Measurements from ENCODE around the gene FAR2. TPM values are rescaled to one million over a fixed set of nuclear protein-coding genes. Genes with fewer than 3 reads are reported as not detected.

The FAR2 gene
- total RNA-seq, 1 experiment from 2014 or later = 11.0 TPM

DNA sequence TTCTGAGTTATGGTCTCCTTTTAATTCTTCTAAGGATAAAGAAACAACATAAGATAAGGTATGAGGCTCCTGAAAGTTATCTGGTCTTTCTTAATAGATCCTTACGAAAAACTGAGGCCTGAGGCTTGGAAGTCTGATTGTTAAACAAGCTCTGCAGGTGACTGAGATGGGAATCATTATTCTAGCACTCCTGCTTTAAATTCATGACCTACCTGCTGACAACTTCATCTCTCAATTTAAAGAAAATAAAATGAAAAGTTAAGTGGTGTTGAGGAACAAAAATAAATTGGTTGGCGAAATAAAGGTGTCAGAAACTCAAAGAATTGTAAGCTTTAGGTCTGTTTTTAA, 80.1 kb downstream of the FAR2 start:
- CTCF ChIA-PET = interaction anchor here (0.6 kb wide), 1 partner anchor 11 kb away, joined by 3 read pairs; no protein-coding TSS in a partner anchor
- intact Hi-C loops (cut with micrococcal nuclease; ENCODE audit: unreplicated experiment) = no loop called here

DNA sequence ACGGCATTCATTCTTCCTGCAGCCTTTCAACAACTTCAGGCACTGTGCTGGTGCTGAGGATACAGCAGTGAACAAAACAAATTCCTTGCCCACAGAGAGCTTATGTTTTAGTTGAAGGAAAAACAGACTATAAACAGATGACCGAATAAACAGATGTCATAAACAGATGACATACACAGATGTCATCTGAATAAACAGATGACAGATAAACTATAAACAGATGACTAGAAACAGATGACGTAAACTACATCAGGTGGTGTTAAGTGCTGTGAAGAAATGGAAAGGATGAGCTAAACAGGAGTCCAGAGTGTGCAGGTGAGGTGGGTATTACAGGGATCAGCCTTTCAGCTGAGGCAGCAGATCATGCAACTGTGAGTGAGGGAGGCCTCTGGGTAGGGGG, 80.9 kb downstream of the FAR2 start:
- Histone ChIP-seq H3F3A (ENCODE audit: insufficient read depth, low read depth) (no peaks in the 10 kb centered on the region), H3K27ac (no peak overlapping the region), H3K36me3 (ENCODE audit: low read depth) (peaks cover 4% of the 10 kb centered on the region; the same call in 1 of the 2 replicates), H3K4me2 (no peak overlapping the region), H3K27me3 (ENCODE audit: insufficient read depth, low read depth) (no peaks in the 10 kb centered on the region), H4K20me1 (ENCODE audit: insufficient read depth) (no peaks in the 10 kb centered on the region), H3K9me3 (ENCODE audit: insufficient read depth, low read depth) (peaks cover 3% of the 10 kb centered on the region; the same call in 1 of the 2 replicates), H3K79me2 (ENCODE audit: low read depth) (no peaks in the 10 kb centered on the region), H2AFZ (no peak overlapping the region), H3K4me1 (replicated peaks; ENCODE audit: insufficient read depth) (peaks cover 36% of the 10 kb centered on the region), H3K9me2 (ENCODE audit: insufficient read depth) (no peaks in the 10 kb centered on the region), H3K4me3 (no peak overlapping the region)
- ChIA-PET POLR2A (ENCODE audit: unreplicated experiment) (no interaction called here), CTCF (no interaction called here)
- DNase-seq = no peak
- TF ChIP-seq EZH2 (IDR thresholded peaks at IDR 0.05; ENCODE audit: low read depth) = no peak
- TF ChIP-seq, protein P1, sequence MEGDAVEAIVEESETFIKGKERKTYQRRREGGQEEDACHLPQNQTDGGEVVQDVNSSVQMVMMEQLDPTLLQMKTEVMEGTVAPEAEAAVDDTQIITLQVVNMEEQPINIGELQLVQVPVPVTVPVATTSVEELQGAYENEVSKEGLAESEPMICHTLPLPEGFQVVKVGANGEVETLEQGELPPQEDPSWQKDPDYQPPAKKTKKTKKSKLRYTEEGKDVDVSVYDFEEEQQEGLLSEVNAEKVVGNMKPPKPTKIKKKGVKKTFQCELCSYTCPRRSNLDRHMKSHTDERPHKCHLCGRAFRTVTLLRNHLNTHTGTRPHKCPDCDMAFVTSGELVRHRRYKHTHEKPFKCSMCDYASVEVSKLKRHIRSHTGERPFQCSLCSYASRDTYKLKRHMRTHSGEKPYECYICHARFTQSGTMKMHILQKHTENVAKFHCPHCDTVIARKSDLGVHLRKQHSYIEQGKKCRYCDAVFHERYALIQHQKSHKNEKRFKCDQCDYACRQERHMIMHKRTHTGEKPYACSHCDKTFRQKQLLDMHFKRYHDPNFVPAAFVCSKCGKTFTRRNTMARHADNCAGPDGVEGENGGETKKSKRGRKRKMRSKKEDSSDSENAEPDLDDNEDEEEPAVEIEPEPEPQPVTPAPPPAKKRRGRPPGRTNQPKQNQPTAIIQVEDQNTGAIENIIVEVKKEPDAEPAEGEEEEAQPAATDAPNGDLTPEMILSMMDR (conservative IDR thresholded peaks at IDR 0.05) = no peak
- intact Hi-C loops (cut with micrococcal nuclease; ENCODE audit: unreplicated experiment) = no loop called here
- no TSS peak for BruUV-seq (replicated peaks)

More for the DNA sequence above, 80.1 kb downstream of the FAR2 start:
- DNase-seq = no peak
- Histone ChIP-seq H3K4me1 (replicated peaks; ENCODE audit: insufficient read depth) (peaks cover 36% of the 10 kb centered on the region), H3K9me2 (ENCODE audit: insufficient read depth) (no peaks in the 10 kb centered on the region), H3K4me3 (no peak overlapping the region), H3F3A (ENCODE audit: insufficient read depth, low read depth) (no peaks in the 10 kb centered on the region), H3K27me3 (ENCODE audit: insufficient read depth, low read depth) (no peaks in the 10 kb centered on the region), H3K9me3 (ENCODE audit: insufficient read depth, low read depth) (peaks cover 3% of the 10 kb centered on the region; the same call in 1 of the 2 replicates), H3K79me2 (ENCODE audit: low read depth) (no peaks in the 10 kb centered on the region), H2AFZ (no peak overlapping the region), H3K27ac (no peak overlapping the region), H4K20me1 (ENCODE audit: insufficient read depth) (no peaks in the 10 kb centered on the region), H3K36me3 (ENCODE audit: low read depth) (peaks cover 4% of the 10 kb centered on the region; the same call in 1 of the 2 replicates), H3K4me2 (no peak overlapping the region)
- BruUV-seq (replicated peaks) = no TSS peak
- POLR2A ChIA-PET (ENCODE audit: unreplicated experiment) = no interaction called here
- TF ChIP-seq EZH2 (IDR thresholded peaks at IDR 0.05; ENCODE audit: low read depth) = no peak
- TF ChIP-seq, protein P1 (conservative IDR thresholded peaks at IDR 0.05) = no peak

DNA sequence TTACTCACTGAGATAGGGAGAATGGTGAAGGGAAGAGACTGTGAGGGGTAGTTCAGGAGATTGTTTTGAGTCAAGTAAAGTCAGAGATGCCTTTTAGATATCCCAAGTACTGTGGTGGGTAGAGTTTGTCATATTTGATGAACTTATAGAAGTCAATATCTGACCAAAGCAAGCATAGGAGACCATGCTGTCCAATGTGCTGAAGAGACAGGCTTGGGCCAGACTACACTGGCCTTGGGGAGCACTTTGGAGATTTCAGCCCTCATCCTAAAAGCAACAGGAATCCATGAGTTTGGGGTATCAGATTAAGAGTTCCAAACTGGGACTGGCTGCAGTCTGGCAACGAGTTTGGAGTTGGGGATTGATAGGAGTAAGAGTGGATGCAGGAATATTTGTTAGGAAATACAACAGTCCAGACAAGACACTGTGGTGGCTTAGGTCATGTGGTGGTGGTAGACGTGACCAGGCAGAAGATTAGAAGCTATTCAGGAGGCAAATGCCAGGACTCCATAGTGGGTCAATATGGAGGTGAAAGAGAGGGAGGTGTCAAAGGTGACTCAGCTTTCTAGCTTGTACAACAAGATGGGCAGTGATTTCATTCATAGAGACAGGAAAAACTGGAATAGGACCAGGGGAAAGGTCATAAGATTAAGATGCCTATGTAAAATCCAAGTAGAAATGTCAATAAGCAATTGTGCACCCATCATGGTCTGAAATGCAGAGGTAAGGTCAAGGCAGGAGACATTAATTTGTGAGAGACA, 81.9 kb downstream of the FAR2 start:
- Histone ChIP-seq H2AFZ (no peak overlapping the region), H3K4me1 (replicated peaks; ENCODE audit: insufficient read depth) (peaks cover 29% of the 10 kb centered on the region), H3K27ac (peak overlapping the region; percentile 43), H3K36me3 (ENCODE audit: low read depth) (peaks cover 4% of the 10 kb centered on the region; the same call in 1 of the 2 replicates), H3K4me2 (peak overlapping the region; percentile 48), H3K9me2 (ENCODE audit: insufficient read depth) (no peaks in the 10 kb centered on the region), H3K27me3 (ENCODE audit: insufficient read depth, low read depth) (no peaks in the 10 kb centered on the region), H3K4me3 (no peak overlapping the region), H3F3A (ENCODE audit: insufficient read depth, low read depth) (no peaks in the 10 kb centered on the region), H4K20me1 (ENCODE audit: insufficient read depth) (no peaks in the 10 kb centered on the region), H3K79me2 (ENCODE audit: low read depth) (no peaks in the 10 kb centered on the region), H3K9me3 (ENCODE audit: insufficient read depth, low read depth) (peaks cover 3% of the 10 kb centered on the region; the same call in 1 of the 2 replicates)
- BruUV-seq (replicated peaks) = no TSS peak
- DNase-seq = peak; percentile 21 to 76
- ChIA-PET CTCF (no interaction called here), POLR2A (ENCODE audit: unreplicated experiment) (no interaction called here)
- no peak for TF ChIP-seq EZH2 (IDR thresholded peaks at IDR 0.05; ENCODE audit: low read depth)
- TF ChIP-seq, protein P1 (conservative IDR thresholded peaks at IDR 0.05) = no peak
- intact Hi-C loops (cut with micrococcal nuclease; ENCODE audit: unreplicated experiment) = no loop called here
